Measurements from ENCODE around the gene ARL9.

Gene ARL9

GRCh38 chr4:56531823-56532222 is 26.2 kb downstream of the ARL9 start:
- DNase-seq (ENCODE audit: low read depth in 2 of 2): no peak

- DNase-seq (ENCODE audit: low read depth in 2 of 2): no peak
Observed at GRCh38 chr4:56532239-56532638, 26.6 kb downstream of the ARL9 start.

GRCh38 chr4:56535915-56536314 is 30.3 kb downstream of the ARL9 start:
- no peak for DNase-seq (ENCODE audit: low read depth in 2 of 2)

GRCh38 chr4:56537147-56537546 is 31.6 kb downstream of the ARL9 start:
- DNase-seq (ENCODE audit: low read depth in 2 of 2): no peak

- DNase-seq (ENCODE audit: low read depth in 2 of 2): no peak
Observed at GRCh38 chr4:56540826-56541225, 35.2 kb downstream of the ARL9 start.

GRCh38 chr4:56544573-56545131 is 39.1 kb downstream of the ARL9 start:
- peak; percentile 85 to 90 for DNase-seq (ENCODE audit: low read depth in 2 of 2)

- DNase-seq (ENCODE audit: low read depth in 2 of 2): no peak
Observed at GRCh38 chr4:56550642-56551041, 45.1 kb downstream of the ARL9 start.

- no peak for DNase-seq (ENCODE audit: low read depth in 2 of 2)
Observed at GRCh38 chr4:56551516-56551915, 45.9 kb downstream of the ARL9 start.

- DNase-seq (ENCODE audit: low read depth in 2 of 2): no peak
Observed at GRCh38 chr4:56552273-56552672, 46.7 kb downstream of the ARL9 start.

- no peak for DNase-seq (ENCODE audit: low read depth in 2 of 2)
Observed at GRCh38 chr4:56570041-56570440, 64.5 kb downstream of the ARL9 start.

Data from stimulated activated CD4-positive, alpha-beta T cell treated with anti-CD3 and anti-CD28 coated beads, Interleukin-1b, Interleukin-23, amount 100 ng/mL, for 4 hours (primary cell).